MM.1S (cell line): ENCODE data around the gene NUCB1.

Experiments used
- CTCF ChIP-seq: fragments of 300-600 bp; sonication (generic); IDR thresholded peaks from 2 replicates; pipeline ENCODE4 v1.5.1; 2016; ENCODE audit warnings: antibody characterized with exemption, low read length, mixed read lengths
- EZH2 ChIP-seq: fragments of 300-600 bp; sonication (generic); optimal IDR thresholded peaks from 2 replicates; pipeline ENCODE3; 2017; ENCODE audit warnings: low read depth, mild to moderate bottlenecking, antibody characterized with exemption, low read length, mixed read lengths
- EZH2phosphoT487 ChIP-seq: fragments of 300-600 bp; sonication (generic); IDR thresholded peaks from 2 replicates; pipeline ENCODE4 v1.6.1; 2018; ENCODE audit warnings: antibody characterized with exemption, low read length

- TF ChIP-seq EZH2phosphoT487, result no peak
- no peak for TF ChIP-seq CTCF
- TF ChIP-seq EZH2, result no peak
Observed at GRCh38 chr19:48928164-48929025, 28.3 kb downstream of the NUCB1 start.
